HepG2 (cell line): Measurements from ENCODE around the gene CCDC170. TPM values are rescaled to one million over a fixed set of nuclear protein-coding genes. Genes with fewer than 3 reads are reported as not detected.
A peak's percentile ranks its signal among the peaks of the same experiment; 100 is the strongest.

Source experiments
- CBX5 ChIP-seq: sonication (generic); formaldehyde crosslinking; IDR thresholded peaks from 2 replicates; pipeline ENCODE4 v1.4.0; 2020; ENCODE audit warnings: missing genetic modification reagents, borderline replicate concordance
- FUBP1 ChIP-seq: sonication (generic); formaldehyde crosslinking; IDR thresholded peaks from 2 replicates; pipeline ENCODE4 v1.5.1; 2020; ENCODE audit warnings: missing genetic modification reagents, mild to moderate bottlenecking, borderline replicate concordance
- GABPA ChIP-seq, 2 experiments: IDR thresholded peaks; 2 replicates each; pipeline ENCODE4 v1.6.1; 2011 to 2016; ENCODE audit warnings: low read depth in 2 of 2, low read length in 1 of 2, missing biosample characterization in 1 of 2, missing genetic modification characterization in 1 of 2
- HOXA5 ChIP-seq: sonication (generic); formaldehyde crosslinking; IDR thresholded peaks from 2 replicates; pipeline ENCODE4 v1.4.0; 2020; ENCODE audit warnings: missing genetic modification reagents
- MED8 ChIP-seq: sonication (generic); formaldehyde crosslinking; IDR thresholded peaks from 2 replicates; pipeline ENCODE4 v1.8.1; 2023; ENCODE audit warnings: mild to moderate bottlenecking, missing genetic modification reagents; ENCODE audit not compliant: insufficient replicate concordance
- MXD4 ChIP-seq: IDR thresholded peaks from 2 replicates; pipeline ENCODE4 v1.6.1; 2016; ENCODE audit warnings: mild to moderate bottlenecking, missing biosample characterization, missing genetic modification reagents
- PITX1 ChIP-seq: sonication (generic); formaldehyde crosslinking; IDR thresholded peaks from 2 replicates; pipeline ENCODE4 v1.5.1; 2020; ENCODE audit warnings: mild to moderate bottlenecking, missing genetic modification reagents
- RAD51 ChIP-seq: fragments of 450-650 bp; IDR thresholded peaks from 2 replicates; pipeline ENCODE4 v1.6.1; 2016; ENCODE audit warnings: borderline replicate concordance
- SNAPC2 ChIP-seq: sonication (generic); formaldehyde crosslinking; IDR thresholded peaks from 2 replicates; pipeline ENCODE4 v1.8.1; 2022; ENCODE audit warnings: mild to moderate bottlenecking, missing genetic modification reagents
- TARDBP ChIP-seq: sonication (generic); formaldehyde crosslinking; IDR thresholded peaks from 2 replicates; pipeline ENCODE4 v1.8.0; 2022; ENCODE audit warnings: mild to moderate bottlenecking, missing genetic modification reagents
- ZNF292 ChIP-seq: sonication (generic); formaldehyde crosslinking; IDR thresholded peaks from 2 replicates; pipeline ENCODE4 v1.8.1; 2022; ENCODE audit warnings: mild to moderate bottlenecking, low read depth, missing genetic modification reagents, borderline replicate concordance
- ZNF546 ChIP-seq: sonication (generic); formaldehyde crosslinking; conservative IDR thresholded peaks from 2 replicates; pipeline ENCODE4 v1.8.1; 2023; ENCODE audit warnings: mild to moderate bottlenecking, missing genetic modification reagents
- ZNF557 ChIP-seq: sonication (generic); formaldehyde crosslinking; IDR thresholded peaks from 2 replicates; pipeline ENCODE4 v1.4.0; 2020; ENCODE audit warnings: missing genetic modification reagents
- polyA plus RNA-seq, 8 experiments: library from polyadenylated mRNA; depleted of rRNA in 3 of 8; stranded (reverse) in 7 of 8; unstranded in 1 of 8; fragments of >200 nt; fragmentation: Illumina TruSeq in 4 of 8; extraction: Trizol in 4 of 8; gene quantifications; 2 replicates each; pipeline versions ENCODE4 v1.2.1 to v1.2.3, GENCODE V29; 2011 to 2016; ENCODE audit warnings: low read depth in 4 of 8, missing spikeins in 1 of 8, mixed read lengths in 1 of 8; ENCODE audit not compliant: insufficient read depth in 1 of 8
- total RNA-seq, 5 experiments: library from RNA; depleted of rRNA; stranded (reverse); fragments of >200 nt; fragmentation: Illumina TruSeq; extraction: Trizol; gene quantifications; 2 replicates each; pipeline ENCODE4 v1.2.3, GENCODE V29; 2016; ENCODE audit warnings: low read depth in 1 of 5
- TF ChIP-seq, protein P1 (sequence below), 2 experiments: sonication (generic) in 1 of 2; formaldehyde crosslinking in 1 of 2; IDR thresholded peaks; 2 replicates each; pipeline versions ENCODE4 v1.6.1 to v1.9.0; 2014 to 2022; ENCODE audit warnings: antibody characterized with exemption in 1 of 2, borderline replicate concordance in 1 of 2, inconsistent platforms in 1 of 2, low read depth in 1 of 2, missing genetic modification reagents in 1 of 2
- TF ChIP-seq, protein P2 (sequence below): sonication (generic); formaldehyde crosslinking; IDR thresholded peaks from 2 replicates; pipeline ENCODE4 v1.5.0; 2020; ENCODE audit warnings: mild to moderate bottlenecking, missing genetic modification reagents
- TF ChIP-seq, protein P3 (sequence below): IDR thresholded peaks from 2 replicates; pipeline ENCODE4 v1.6.1; 2016; ENCODE audit warnings: missing compliant biosample characterization, missing genetic modification reagents, borderline replicate concordance

Gene CCDC170
- total and polyA plus RNA-seq, 2 of the 13 experiments (the other 11 are each of a cell fraction or from before 2014, with no cell fraction given), result 0.90 to 5.1 TPM

GRCh38 chr6:151658091-151658490 lies 164.3 kb downstream of the CCDC170 start (continued):
- TF ChIP-seq, protein P1, sequence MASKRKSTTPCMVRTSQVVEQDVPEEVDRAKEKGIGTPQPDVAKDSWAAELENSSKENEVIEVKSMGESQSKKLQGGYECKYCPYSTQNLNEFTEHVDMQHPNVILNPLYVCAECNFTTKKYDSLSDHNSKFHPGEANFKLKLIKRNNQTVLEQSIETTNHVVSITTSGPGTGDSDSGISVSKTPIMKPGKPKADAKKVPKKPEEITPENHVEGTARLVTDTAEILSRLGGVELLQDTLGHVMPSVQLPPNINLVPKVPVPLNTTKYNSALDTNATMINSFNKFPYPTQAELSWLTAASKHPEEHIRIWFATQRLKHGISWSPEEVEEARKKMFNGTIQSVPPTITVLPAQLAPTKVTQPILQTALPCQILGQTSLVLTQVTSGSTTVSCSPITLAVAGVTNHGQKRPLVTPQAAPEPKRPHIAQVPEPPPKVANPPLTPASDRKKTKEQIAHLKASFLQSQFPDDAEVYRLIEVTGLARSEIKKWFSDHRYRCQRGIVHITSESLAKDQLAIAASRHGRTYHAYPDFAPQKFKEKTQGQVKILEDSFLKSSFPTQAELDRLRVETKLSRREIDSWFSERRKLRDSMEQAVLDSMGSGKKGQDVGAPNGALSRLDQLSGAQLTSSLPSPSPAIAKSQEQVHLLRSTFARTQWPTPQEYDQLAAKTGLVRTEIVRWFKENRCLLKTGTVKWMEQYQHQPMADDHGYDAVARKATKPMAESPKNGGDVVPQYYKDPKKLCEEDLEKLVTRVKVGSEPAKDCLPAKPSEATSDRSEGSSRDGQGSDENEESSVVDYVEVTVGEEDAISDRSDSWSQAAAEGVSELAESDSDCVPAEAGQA (IDR thresholded peaks at IDR 0.05; ENCODE audit: low read depth), result no peak
- TF ChIP-seq, protein P1 (CRISPR knock-in tag; IDR thresholded peaks at IDR 0.05; ENCODE audit: borderline replicate concordance), result no peak
- TF ChIP-seq, protein P2, sequence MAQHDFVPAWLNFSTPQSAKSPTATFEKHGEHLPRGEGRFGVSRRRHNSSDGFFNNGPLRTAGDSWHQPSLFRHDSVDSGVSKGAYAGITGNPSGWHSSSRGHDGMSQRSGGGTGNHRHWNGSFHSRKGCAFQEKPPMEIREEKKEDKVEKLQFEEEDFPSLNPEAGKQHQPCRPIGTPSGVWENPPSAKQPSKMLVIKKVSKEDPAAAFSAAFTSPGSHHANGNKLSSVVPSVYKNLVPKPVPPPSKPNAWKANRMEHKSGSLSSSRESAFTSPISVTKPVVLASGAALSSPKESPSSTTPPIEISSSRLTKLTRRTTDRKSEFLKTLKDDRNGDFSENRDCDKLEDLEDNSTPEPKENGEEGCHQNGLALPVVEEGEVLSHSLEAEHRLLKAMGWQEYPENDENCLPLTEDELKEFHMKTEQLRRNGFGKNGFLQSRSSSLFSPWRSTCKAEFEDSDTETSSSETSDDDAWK (CRISPR knock-in tag), result no peak
- TF ChIP-seq FUBP1 (no peak), RAD51 (no peak), GABPA (IDR thresholded peaks at IDR 0.05; ENCODE audit: low read depth, low read length) (no peak), GABPA (CRISPR knock-in tag; IDR thresholded peaks at IDR 0.05; ENCODE audit: low read depth) (peak; percentile 27; the same call in 1 of the 2 replicates), PITX1 (peak; percentile 72; the same call in 1 of the 2 replicates), SNAPC2 (CRISPR knock-in tag) (0 out of 2 replicates have a peak, but pooled peaks have one; percentile 20), ZNF546 (no peak), MXD4 (no peak), ZNF557 (CRISPR knock-in tag) (no peak), ZNF292 (peak; percentile 83), TARDBP (CRISPR knock-in tag) (peak; percentile 89; the same call in 1 of the 2 replicates), MED8 (CRISPR knock-in tag) (no peak), CBX5 (CRISPR knock-in tag) (no peak), HOXA5 (no peak)
- TF ChIP-seq, protein P3, sequence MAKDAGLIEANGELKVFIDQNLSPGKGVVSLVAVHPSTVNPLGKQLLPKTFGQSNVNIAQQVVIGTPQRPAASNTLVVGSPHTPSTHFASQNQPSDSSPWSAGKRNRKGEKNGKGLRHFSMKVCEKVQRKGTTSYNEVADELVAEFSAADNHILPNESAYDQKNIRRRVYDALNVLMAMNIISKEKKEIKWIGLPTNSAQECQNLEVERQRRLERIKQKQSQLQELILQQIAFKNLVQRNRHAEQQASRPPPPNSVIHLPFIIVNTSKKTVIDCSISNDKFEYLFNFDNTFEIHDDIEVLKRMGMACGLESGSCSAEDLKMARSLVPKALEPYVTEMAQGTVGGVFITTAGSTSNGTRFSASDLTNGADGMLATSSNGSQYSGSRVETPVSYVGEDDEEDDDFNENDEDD (CRISPR knock-in tag), result no peak
